ENCODE data around the gene KCNIP2. TPM values are rescaled to one million over a fixed set of nuclear protein-coding genes. Genes with fewer than 3 reads are reported as not detected.

Gene KCNIP2
- total and polyA plus RNA-seq, 11 donors, result 85.1 to 862 (median 214) TPM

- no peak for TF ChIP-seq POLR2A (IDR thresholded peaks at IDR 0.05)
- TF ChIP-seq CTCF (IDR thresholded peaks at IDR 0.05), result peak; percentile 60 to 87 (median 78)
- ATAC-seq (peak in 2 of 4 donors; percentile 46 to 54), DNase-seq (peak; percentile 64 to 79 (median 69))
- intact Hi-C loops (cut with DNase I), result loop anchor here (2.0 to 10.0 kb wide), 10 partner anchors 47 to 185 kb away; partner anchors contain the start of gene KCNIP2 (in 3 of the 10)
- no peaks in the 10 kb centered on the region for H3K27me3 ChIP-seq
- peaks cover 0 to 24% (median 11%) of the 10 kb centered on the region in 9 donors for H3K36me3 ChIP-seq
- H3K4me1 ChIP-seq, result peaks cover 0 to 69% (median 9%) of the 10 kb centered on the region in 12 donors
- 56 to 73% (median 63%) methylated on average over 5 of the region's 5 CpGs for WGBS, 4 donors
- H3K27ac ChIP-seq, result peak overlapping the region in 6 of 12 donors; percentile 5 to 75 (median 27)
- H3K9me3 ChIP-seq, result no peaks in the 10 kb centered on the region
- H3K4me3 ChIP-seq, result no peak overlapping the region
Observed at GRCh38 chr10:101889256-101890210, 45.9 kb upstream of the KCNIP2 start.

DNA sequence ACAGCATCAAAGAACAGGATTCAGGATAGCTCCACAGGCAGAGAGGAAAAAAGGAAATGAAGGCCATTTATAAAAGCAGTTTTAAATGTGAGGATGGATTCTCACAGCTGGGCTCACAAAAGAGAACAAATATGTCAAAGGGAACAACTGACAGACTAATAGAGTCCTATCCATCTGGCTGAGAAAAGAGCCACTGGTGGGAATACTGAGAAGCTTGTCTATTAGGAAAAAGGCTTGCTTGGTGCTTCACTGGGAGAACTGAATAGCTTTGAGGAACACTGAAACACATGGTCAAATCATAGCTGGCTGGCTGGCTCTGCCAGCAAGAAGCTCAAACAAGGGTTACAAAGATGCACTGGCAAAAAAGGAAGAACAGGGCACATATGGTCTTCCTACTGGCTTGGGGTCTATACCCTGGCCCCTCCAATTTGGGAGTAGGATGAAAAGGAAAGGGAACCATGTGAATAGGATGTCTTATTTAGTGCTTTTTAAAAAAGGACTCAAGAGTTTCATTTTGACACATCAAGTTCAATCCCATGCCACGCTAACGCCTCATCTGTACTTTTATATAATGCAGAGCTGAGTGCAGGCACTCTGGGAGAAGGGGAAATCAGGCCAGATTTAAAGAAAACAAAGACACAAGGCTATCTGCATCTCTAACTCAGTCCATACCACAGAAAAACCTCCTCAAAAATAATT is 44.8 kb upstream of the KCNIP2 start:
- peaks cover 0 to 68% (median 7%) of the 10 kb centered on the region in 12 donors for H3K4me1 ChIP-seq
- DNase-seq, result no peak
- TF ChIP-seq CTCF (IDR thresholded peaks at IDR 0.05) (no peak), POLR2A (IDR thresholded peaks at IDR 0.05) (no peak)
- H3K27ac ChIP-seq, result peak overlapping the region in 9 of 12 donors; percentile 19 to 75 (median 49)
- H3K36me3 ChIP-seq, result peaks cover 0 to 24% (median 11%) of the 10 kb centered on the region in 9 donors
- no peak overlapping the region for H3K4me3 ChIP-seq
- peak in 1 of 4 donors; percentile 10 for ATAC-seq
- no peaks in the 10 kb centered on the region for H3K9me3 ChIP-seq
- H3K27me3 ChIP-seq, result no peaks in the 10 kb centered on the region
- WGBS, 4 donors, result 57 to 77% (median 74%) methylated on average over 2 of the region's 2 CpGs
- intact Hi-C loops (cut with DNase I), result loop anchor here in 9 of 10 donors (2.0 to 10.0 kb wide), 8 partner anchors 46 to 186 kb away; partner anchors contain the start of gene KCNIP2 (in 3 of the 9)

DNA sequence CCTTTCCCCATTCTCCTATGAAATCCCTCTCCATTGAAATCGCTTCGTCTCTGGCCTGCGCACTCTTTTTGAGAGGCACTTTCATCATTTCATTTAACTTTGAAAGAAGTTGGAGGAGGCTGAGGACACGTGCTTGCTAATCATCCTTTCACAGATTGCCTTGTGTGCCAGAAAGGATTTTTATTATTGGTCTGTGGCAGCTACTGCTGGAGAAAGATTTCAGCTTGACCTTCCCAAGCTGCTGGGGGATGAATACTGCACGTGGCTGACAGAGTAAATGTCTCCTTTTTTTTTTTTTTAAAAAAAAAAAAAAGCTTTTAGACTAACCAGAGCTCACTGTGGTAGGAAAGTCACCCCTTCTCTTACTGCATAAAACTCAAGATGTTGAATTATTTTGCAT is 44.2 kb upstream of the KCNIP2 start:
- ATAC-seq (peak; percentile 31 to 55 (median 42)), DNase-seq (no peak)
- Histone ChIP-seq H3K36me3 (peaks cover 0 to 24% (median 11%) of the 10 kb centered on the region in 9 donors), H3K4me3 (no peak overlapping the region), H3K9me3 (no peaks in the 10 kb centered on the region), H3K4me1 (peaks cover 0 to 61% (median 4%) of the 10 kb centered on the region in 12 donors), H3K27me3 (no peaks in the 10 kb centered on the region), H3K27ac (peak overlapping the region in 10 of 12 donors; percentile 10 to 75 (median 47))
- 49 to 69% (median 56%) methylated on average over 5 of the region's 5 CpGs for WGBS, 4 donors
- no peak for TF ChIP-seq POLR2A (IDR thresholded peaks at IDR 0.05)
- no peak for TF ChIP-seq CTCF (IDR thresholded peaks at IDR 0.05)
- intact Hi-C loops (cut with DNase I), result loop anchor here in 9 of 10 donors (2.0 to 10.0 kb wide), 9 partner anchors 45 to 187 kb away; partner anchors contain the start of gene KCNIP2 (in 3 of the 9)
